CD14-positive monocyte (primary cell): ENCODE measurements around the gene GDF11. TPM values are rescaled to one million over a fixed set of nuclear protein-coding genes. Genes with fewer than 3 reads are reported as not detected.

Experiments
- DNase-seq, 3 donors: peaks; one replicate each; pipeline ENCODE4 v3.0.0-alpha.2; 2011 to 2022
- H2AFZ ChIP-seq: 2 replicates; pipeline ENCODE4 v1.6.0; 2012; ENCODE audit warnings: mild to moderate bottlenecking, low read depth, low read length, inconsistent platforms; ENCODE audit not compliant: insufficient read depth, poor library complexity, severe bottlenecking
- H3K27ac ChIP-seq, 2 donors: 1 replicate in 1 of 2; 2 replicates in 1 of 2; pipeline ENCODE4 v1.5.1; 2012 to 2013; ENCODE audit warnings: low read length in 2 of 2, control low read depth in 1 of 2, inconsistent platforms in 1 of 2, low read depth in 1 of 2, mild to moderate bottlenecking in 1 of 2
- H3K27me3 ChIP-seq, 2 donors: one replicate each; pipeline versions ENCODE4 v1.6.0 to v1.6.1; 2011 to 2013; ENCODE audit warnings: low read length in 2 of 2; ENCODE audit not compliant: control insufficient read depth in 2 of 2, insufficient read depth in 2 of 2
- H3K36me3 ChIP-seq, 2 donors: replicated peaks in 1 of 2; 1 replicate in 1 of 2; 2 replicates in 1 of 2; pipeline versions ENCODE4 v1.5.1 to v1.6.1; 2012 to 2013; ENCODE audit warnings: low read length in 2 of 2, control low read depth in 1 of 2, inconsistent platforms in 1 of 2, mild to moderate bottlenecking in 1 of 2; ENCODE audit not compliant: insufficient read depth in 2 of 2, control insufficient read depth in 1 of 2
- H3K4me1 ChIP-seq, 2 donors: 1 replicate in 1 of 2; 2 replicates in 1 of 2; pipeline versions ENCODE4 v1.5.1 to v1.6.1; 2012 to 2013; ENCODE audit warnings: low read length in 2 of 2, control low read depth in 1 of 2, inconsistent platforms in 1 of 2, mild to moderate bottlenecking in 1 of 2, moderate library complexity in 1 of 2; ENCODE audit not compliant: insufficient read depth in 2 of 2, control insufficient read depth in 1 of 2
- H3K4me2 ChIP-seq: replicated peaks from 2 replicates; pipeline ENCODE3; 2012; ENCODE audit warnings: low read length, moderate library complexity, mild to moderate bottlenecking; ENCODE audit not compliant: poor library complexity, severe bottlenecking; ENCODE audit errors: extremely low read depth
- H3K4me3 ChIP-seq, 3 experiments: fragments of 200-600 bp in 1 of 3; sonication (generic) in 1 of 3; replicated peaks in 1 of 3; 1 replicate in 2 of 3; 2 replicates in 1 of 3; pipeline ENCODE4 v1.5.1; 2011 to 2013; ENCODE audit warnings: low read length in 3 of 3, mild to moderate bottlenecking in 3 of 3, control low read depth in 2 of 3, low read depth in 2 of 3, inconsistent platforms in 1 of 3, moderate library complexity in 1 of 3
- H3K79me2 ChIP-seq: 2 replicates; pipeline ENCODE4 v1.6.0; 2012; ENCODE audit warnings: mild to moderate bottlenecking, control low read depth, inconsistent platforms, low read length, moderate library complexity; ENCODE audit not compliant: insufficient read depth
- H3K9ac ChIP-seq: 2 replicates; pipeline ENCODE4 v1.6.0; 2017; ENCODE audit warnings: low read length, mild to moderate bottlenecking; ENCODE audit not compliant: insufficient read depth, poor library complexity, severe bottlenecking
- H3K9me3 ChIP-seq, 2 donors: replicated peaks in 1 of 2; 1 replicate in 1 of 2; 2 replicates in 1 of 2; pipeline versions ENCODE4 v1.5.1 to v1.6.1; 2012 to 2013; ENCODE audit warnings: low read length in 2 of 2, control low read depth in 1 of 2; ENCODE audit not compliant: control insufficient read depth in 1 of 2, insufficient read depth in 1 of 2
- H4K20me1 ChIP-seq: 2 replicates; pipeline ENCODE4 v1.6.0; 2012; ENCODE audit warnings: mild to moderate bottlenecking, low read length, control low read depth, moderate library complexity; ENCODE audit not compliant: insufficient read depth
- H3K27ac Mint-ChIP-seq, 7 donors: one replicate each; pipeline ENCODE4 v1.8.0; 2020; ENCODE audit warnings: mild to moderate bottlenecking in 7 of 7, mixed read lengths in 7 of 7, moderate library complexity in 6 of 7, inconsistent platforms in 2 of 7
- H3K27me3 Mint-ChIP-seq, 3 donors: one replicate each; pipeline ENCODE4 v1.8.0; 2021 to 2022; ENCODE audit warnings: low read depth in 3 of 3, mild to moderate bottlenecking in 3 of 3, mixed read lengths in 3 of 3, moderate library complexity in 3 of 3, inconsistent platforms in 1 of 3
- H3K36me3 Mint-ChIP-seq, 2 donors: one replicate each; pipeline ENCODE4 v1.8.0; 2020; ENCODE audit warnings: mixed read lengths in 2 of 2, inconsistent platforms in 1 of 2, mild to moderate bottlenecking in 1 of 2
- H3K4me1 Mint-ChIP-seq: one replicate; pipeline ENCODE4 v1.8.0; 2020; ENCODE audit warnings: mild to moderate bottlenecking, mixed read lengths
- H3K4me3 Mint-ChIP-seq, 2 donors: one replicate each; pipeline ENCODE4 v1.8.0; 2020; ENCODE audit warnings: mild to moderate bottlenecking in 2 of 2, mixed read lengths in 2 of 2, moderate library complexity in 1 of 2
- H3K9me3 Mint-ChIP-seq, 7 donors: one replicate each; pipeline ENCODE4 v1.8.0; 2020 to 2022; ENCODE audit warnings: mixed read lengths in 7 of 7, mild to moderate bottlenecking in 6 of 7, moderate library complexity in 6 of 7, inconsistent platforms in 2 of 7
- WGBS: methylation state at CpG from one replicate; pipeline ENCODE4 v1.1.5; 2013; ENCODE audit warnings: missing lambda C conversion rate; ENCODE audit not compliant: insufficient coverage; 5-methylcytosine and 5-hydroxymethylcytosine counted together
- intact Hi-C, 2 donors: fragments of 100-400 bp; cut with micrococcal nuclease; formaldehyde crosslinking; loops; one replicate each; pipeline versions ENCODE4 v1.15.0 to v1.15.1; 2023
- polyA plus RNA-seq, 3 donors: library from polyadenylated mRNA; depleted of rRNA in 1 of 3; unstranded in 2 of 3; stranded (reverse) in 1 of 3; fragments of 300-500 nt in 2 of 3; fragments of >200 nt in 1 of 3; fragmentation: Illumina TruSeq in 2 of 3; gene quantifications; 1 replicate in 2 of 3; 2 replicates in 1 of 3; pipeline ENCODE4 v1.2.3, GENCODE V29; 2012 to 2021
- TF ChIP-seq, protein P1 (sequence below): fragments of 200-600 bp; IDR thresholded peaks from one replicate; pipeline ENCODE4 v1.8.0; 2022; ENCODE audit warnings: antibody characterized with exemption, mild to moderate bottlenecking

The GDF11 gene
- polyA plus RNA-seq, 3 donors = 0.08 to 0.09 (median 0.09) TPM

- Histone ChIP-seq H3K27me3 (no peaks in the 10 kb centered on the region), H3K4me3 (no peak overlapping the region), H3K36me3 (peaks cover 83 to 100% of the 10 kb centered on the region in 2 donors), H4K20me1 (peaks cover 34% of the 10 kb centered on the region), H3K4me1 (no peaks in the 10 kb centered on the region), H3K27ac (peak overlapping the region in 1 of 2 donors; percentile 5), H3K79me2 (peaks cover 11% of the 10 kb centered on the region), H2AFZ (no peak overlapping the region), H3K9ac (no peak overlapping the region), H3K4me2 (no peak overlapping the region), H3K9me3 (no peaks in the 10 kb centered on the region)
- Mint-ChIP-seq H3K27ac (peak overlapping the region in 1 of 7 donors; percentile 42), H3K4me1 (no peaks in the 10 kb centered on the region), H3K27me3 (peaks cover 0 to 2% (median 0%) of the 10 kb centered on the region in 3 donors), H3K4me3 (no peak overlapping the region), H3K36me3 (peaks cover 73 to 93% of the 10 kb centered on the region in 2 donors), H3K9me3 (no peaks in the 10 kb centered on the region)
- intact Hi-C loops = no loop called here
- TF ChIP-seq, protein P1, sequence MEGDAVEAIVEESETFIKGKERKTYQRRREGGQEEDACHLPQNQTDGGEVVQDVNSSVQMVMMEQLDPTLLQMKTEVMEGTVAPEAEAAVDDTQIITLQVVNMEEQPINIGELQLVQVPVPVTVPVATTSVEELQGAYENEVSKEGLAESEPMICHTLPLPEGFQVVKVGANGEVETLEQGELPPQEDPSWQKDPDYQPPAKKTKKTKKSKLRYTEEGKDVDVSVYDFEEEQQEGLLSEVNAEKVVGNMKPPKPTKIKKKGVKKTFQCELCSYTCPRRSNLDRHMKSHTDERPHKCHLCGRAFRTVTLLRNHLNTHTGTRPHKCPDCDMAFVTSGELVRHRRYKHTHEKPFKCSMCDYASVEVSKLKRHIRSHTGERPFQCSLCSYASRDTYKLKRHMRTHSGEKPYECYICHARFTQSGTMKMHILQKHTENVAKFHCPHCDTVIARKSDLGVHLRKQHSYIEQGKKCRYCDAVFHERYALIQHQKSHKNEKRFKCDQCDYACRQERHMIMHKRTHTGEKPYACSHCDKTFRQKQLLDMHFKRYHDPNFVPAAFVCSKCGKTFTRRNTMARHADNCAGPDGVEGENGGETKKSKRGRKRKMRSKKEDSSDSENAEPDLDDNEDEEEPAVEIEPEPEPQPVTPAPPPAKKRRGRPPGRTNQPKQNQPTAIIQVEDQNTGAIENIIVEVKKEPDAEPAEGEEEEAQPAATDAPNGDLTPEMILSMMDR = no peak
- no peak for DNase-seq
Observed at GRCh38 chr12:55795950-55796349, 53.0 kb downstream of the GDF11 start.

DNA sequence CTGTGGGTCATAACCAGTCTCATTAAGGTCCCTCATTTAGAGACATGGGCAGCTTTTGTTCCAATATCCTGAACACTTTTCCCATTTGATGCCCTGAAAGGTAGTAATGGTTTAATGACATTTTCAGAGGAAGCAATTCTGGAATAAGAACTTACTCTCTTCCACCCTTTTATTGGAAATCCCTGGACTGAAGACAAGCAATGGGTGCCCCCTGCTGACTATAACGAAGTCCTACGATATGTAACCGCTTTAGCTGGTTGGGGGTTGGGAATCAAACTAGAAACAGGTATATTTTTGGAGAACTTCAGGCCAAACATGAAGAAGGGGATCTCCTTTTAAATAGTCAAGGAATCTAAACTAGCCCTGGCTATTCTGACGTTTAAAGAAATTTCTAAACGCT lies 54.1 kb downstream of the GDF11 start:
- Histone ChIP-seq H3K4me2 (no peak overlapping the region), H3K27me3 (no peaks in the 10 kb centered on the region), H4K20me1 (peaks cover 45% of the 10 kb centered on the region), H3K27ac (no peak overlapping the region), H3K36me3 (peaks cover 89 to 100% of the 10 kb centered on the region in 2 donors), H3K79me2 (peaks cover 21% of the 10 kb centered on the region), H3K9me3 (no peaks in the 10 kb centered on the region), H2AFZ (no peak overlapping the region), H3K4me3 (no peak overlapping the region), H3K9ac (no peak overlapping the region), H3K4me1 (no peaks in the 10 kb centered on the region)
- peaks cover 0 to 2% (median 0%) of the 10 kb centered on the region in 3 donors for H3K27me3 Mint-ChIP-seq
- WGBS = 88% methylated on average over 2 of the region's 5 CpGs
- no peaks in the 10 kb centered on the region for H3K4me1 Mint-ChIP-seq
- no peaks in the 10 kb centered on the region for H3K9me3 Mint-ChIP-seq
- no peak for DNase-seq
- TF ChIP-seq, protein P1 = peak; percentile 25
- intact Hi-C loops = no loop called here
- peaks cover 75 to 94% of the 10 kb centered on the region in 2 donors for H3K36me3 Mint-ChIP-seq
- no peak overlapping the region for H3K4me3 Mint-ChIP-seq
- H3K27ac Mint-ChIP-seq = no peak overlapping the region
